NCI-H524 treated with DMSO at 0.1 percent for 48 hours (cell line): Measurements from ENCODE around the gene LAMA3.

Experiments
- DNase-seq: peaks from one replicate; lab custom pipeline; 2025; lab: John Stamatoyannopoulos, UW

Gene LAMA3

DNA sequence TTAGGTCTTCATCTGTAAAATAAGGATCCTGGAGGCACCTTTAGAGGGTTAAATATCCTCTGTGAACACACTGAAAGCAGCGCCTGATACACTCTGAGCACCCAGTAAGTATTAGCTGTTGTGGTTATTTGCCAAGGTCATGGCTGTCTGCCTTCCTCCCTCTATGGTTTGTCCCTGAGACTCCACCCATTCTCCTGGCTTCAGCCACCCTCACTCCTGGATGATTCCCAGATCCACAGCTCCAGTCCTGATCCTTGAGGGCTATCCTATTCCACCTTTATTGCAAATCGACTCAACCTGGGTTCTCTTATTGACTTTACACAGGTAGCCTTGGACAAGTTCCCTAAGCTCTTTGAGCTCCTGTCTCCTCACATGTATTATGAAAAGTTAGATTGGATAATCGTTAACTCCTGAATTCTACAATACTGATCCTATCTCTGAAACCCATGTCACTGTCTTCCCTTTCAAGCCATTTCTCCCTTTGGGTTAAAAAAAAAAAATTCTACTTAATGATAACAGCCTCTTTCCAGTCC, 162.3 kb downstream of the LAMA3 start:
- no peak for DNase-seq

DNA sequence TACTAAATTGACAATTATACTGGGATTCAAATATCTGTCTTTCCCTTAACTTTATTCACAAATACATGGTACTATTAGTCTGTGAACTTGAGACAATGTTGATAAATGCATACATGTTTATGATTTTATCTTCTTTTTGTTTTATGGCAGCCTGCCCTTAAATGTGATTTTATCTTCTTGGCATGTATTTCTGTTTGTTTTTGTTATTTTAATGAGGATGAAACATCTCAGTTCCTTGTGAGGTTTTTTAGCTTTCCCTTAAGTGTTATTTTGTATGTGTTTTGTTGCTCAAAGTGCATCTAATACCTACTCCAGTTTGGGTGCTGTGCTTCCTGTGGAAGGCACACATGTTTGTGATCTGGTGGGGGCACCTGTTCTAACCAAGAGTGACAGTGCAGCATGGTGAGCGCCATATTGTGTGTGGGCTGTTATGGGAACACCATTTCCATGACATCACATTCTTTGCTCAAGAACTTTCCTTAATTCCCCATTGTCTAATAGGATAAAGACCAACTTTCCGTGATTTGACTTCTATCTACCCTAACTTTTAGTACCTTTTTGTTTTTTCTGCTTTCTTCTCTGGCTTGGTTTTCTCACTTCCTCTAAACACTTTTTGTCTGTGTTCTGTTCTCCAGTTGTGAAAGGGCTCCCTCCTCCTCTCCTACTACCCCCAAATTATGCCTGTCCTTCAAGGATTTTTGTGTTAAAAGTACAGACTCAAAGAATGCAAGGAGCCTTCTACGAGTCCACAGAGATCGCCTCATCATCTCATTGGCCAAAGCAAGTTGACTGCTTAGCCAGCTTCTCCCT, 163.2 kb downstream of the LAMA3 start:
- no peak for DNase-seq

DNA sequence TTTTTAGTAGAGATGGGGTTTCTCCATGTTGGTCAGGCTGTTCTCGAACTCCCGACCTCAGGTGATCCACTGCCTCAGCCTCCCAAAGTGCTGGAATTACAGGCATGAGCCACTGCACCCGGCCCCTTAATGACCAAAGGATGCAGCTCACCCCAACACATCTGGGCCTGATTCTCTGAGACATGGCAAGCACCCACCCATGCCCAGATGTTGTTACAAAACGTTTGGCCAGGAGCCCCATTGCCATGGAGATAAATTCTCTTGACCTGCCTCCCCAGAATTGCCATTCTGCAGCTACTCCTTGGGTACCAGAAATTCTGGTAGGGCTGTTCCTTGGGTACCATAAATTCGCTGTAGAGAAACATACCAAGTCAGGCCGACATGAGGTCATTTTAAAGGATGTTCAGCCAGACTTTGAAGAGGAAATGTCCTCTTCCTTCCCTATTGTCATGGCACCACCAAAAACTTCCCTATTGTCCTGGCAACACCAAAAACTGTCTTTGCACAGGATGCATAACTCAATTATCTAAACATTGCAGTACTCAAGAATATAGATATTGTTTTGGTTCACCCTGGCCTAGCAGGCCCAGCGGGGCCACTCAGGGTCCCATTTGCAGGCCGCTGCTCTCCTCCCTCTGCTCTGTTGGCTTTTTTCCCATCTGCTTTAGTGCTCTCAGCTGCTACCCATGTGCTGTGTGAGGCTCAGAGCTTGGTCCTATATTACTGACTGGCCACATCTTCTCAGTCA, 164.4 kb downstream of the LAMA3 start:
- DNase-seq: no peak

DNA sequence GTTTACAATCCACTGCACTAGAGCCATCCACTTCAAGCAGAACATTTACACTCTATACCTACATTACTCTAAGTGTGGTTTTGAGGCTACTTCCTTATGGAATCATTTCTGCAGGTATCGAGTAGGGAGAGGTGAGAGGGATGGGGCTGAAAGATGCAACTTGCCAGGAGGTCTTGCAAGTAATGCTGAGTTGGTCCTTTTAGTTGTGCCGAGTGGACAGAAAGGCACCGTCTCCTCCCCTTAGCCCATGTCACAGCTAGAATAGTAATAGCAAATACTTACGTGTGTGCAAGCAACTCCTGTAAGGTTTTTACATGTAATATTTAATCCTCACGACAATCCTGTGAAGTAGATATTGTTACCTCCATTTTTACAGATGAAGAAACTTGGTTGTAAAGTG, 166.5 kb downstream of the LAMA3 start:
- no peak for DNase-seq

DNA sequence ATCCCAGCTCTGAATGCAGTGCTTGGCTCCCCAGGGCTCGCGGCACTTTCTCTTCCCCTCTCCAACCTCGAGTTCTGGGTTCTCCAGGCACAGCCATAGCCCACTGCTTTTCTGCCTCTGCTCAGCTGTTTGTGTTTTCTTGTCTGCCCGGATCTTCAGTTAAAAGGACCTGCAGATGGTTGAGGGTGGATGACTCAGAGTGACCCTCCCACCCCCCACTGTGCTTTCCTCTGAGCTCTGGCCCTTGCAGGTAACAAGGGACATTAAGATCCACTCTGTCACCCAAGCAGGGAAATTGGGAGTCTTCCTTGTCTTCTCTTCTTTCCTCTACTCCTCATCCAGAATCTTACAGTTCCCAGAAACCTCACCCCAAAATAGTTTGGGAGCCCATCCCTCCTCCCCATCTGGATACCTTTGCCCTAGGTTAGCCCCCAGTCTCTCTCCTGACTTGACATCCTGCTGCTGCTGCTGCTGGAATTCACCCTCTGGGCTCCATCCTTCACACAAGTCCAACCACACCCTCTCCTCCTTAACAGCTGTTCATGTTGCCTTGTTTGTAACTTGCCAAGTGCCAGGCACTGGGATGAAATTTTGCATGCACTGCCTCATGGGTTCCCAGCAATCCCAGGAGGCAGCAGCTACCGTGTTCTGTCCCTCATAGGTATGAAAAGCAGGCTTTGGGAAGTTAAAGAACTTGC, 167.4 kb downstream of the LAMA3 start:
- no peak for DNase-seq

DNA sequence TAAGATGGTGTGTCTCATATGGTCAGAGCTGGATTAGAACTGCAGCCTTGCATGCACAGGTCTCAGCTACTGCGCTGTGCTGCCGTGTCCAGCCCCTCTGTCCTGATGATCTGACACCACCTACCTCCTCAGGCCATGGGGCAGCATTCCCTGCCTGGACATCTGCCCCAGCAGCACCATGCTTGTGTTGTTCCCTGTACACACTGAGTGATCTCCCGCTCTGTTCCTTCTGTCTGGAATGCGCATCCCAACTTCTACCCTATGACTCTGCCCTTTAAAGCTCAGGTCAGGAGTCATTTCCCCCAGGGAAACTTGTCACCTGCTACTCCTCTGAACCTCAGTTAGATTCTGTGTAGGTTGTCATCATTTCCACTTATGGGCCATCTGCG, 167.9 kb downstream of the LAMA3 start:
- DNase-seq: no peak

DNA sequence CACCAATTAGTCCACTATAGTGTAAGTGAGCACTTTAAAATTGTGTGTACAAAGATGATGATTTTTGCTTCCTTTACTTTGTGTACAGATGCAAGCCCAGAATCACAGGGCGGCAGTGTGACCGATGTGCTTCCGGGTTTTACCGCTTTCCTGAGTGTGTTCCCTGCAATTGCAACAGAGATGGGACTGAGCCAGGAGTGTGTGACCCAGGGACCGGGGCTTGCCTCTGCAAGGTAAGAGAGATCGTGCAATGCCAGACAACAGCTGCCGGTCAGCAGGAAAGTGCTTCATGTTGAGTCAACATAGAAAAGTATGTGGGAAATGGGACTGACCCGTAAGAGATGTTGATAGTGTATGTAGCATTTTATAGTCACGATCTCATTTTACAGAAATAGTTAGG, 168.5 kb downstream of the LAMA3 start:
- no peak for DNase-seq

DNA sequence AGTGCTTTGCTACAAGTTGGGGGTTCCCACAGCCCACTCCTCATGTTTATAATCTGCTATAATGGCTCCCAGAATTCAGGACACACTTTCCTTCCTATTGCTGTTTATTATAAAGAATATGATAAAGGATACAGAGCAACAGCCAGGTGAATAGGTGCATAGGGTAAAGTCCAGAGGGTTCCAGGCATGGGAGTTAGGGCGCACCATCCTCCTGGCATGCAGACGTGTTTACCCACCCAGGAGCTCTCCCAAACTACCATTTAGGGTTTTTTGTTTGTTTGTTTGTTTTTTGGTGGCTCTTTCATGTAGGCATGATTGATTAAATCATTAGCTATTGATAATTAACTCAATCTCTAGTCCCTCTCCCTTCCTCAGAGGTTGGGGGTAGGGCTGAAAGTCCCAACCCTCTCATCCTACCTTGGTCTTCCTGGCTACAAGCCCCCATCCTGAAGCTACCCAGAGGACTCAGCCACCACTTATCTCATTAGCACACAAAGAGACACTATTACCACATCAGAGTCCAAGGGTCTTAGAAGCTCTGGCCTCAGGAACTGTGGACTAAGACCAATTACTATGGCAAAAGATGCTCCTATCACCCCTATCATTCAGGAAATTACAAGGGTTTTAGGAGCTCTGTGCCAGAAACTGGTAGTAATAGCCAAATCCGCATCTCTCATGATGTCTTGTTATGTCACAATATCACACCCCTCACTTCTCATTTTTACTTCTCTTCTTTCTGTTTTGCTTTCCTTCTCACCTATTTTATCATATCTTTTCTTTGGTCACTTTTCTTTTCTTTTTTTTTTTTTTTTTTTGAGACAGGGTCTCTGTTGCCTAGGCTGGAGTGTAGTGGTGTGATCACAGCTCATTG, 170.4 kb downstream of the LAMA3 start:
- no peak for DNase-seq

DNA sequence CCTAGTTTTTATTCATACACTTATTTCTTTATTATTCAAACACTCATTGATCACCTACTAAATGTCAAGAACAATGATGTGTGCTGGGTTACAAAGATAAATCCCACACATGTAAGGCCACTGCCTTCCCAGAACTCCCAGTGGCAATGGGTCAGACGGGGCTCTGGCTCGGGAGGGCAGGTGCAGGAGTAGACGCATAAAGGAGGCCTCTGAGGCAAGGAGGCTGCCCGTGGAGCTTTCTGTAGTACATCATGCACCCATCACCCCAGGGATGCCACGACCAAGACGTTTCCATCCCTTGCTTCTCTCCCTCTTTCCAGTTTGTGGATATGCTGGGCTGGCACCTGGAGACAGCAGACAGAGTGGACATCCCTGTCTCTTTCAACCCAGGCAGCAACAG, 172.1 kb downstream of the LAMA3 start:
- DNase-seq: no peak

DNA sequence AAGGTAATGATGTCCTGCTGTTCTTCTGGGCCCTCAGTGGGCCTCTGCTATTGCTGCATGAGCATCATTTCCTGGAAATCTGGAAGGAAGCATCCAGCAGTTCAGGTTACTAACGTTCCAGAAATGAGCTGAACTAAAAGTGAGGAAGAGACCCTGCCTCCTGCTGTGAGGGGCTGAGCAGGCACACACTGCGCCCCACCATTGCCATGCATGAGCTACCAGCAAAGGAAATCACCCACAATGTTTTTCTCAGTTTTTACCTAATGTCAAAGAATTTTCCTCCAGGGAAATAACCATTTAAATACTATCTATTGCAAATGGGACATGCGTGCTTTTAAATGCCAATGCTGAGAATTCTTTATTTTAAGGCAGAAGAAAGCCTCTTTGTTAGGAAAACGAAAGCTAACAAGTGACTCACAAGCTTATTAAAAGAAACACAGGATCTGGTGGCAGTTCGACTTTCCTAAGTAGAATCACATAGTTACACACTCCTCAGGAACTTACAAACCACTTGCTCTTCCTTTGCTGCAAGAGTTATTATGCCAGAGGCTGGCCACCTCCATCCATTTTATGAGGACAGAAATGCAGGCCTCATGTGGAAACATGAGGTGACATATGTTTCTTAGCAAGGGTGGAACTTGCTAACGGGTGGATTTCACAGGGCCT, 172.7 kb downstream of the LAMA3 start:
- DNase-seq: no peak

DNA sequence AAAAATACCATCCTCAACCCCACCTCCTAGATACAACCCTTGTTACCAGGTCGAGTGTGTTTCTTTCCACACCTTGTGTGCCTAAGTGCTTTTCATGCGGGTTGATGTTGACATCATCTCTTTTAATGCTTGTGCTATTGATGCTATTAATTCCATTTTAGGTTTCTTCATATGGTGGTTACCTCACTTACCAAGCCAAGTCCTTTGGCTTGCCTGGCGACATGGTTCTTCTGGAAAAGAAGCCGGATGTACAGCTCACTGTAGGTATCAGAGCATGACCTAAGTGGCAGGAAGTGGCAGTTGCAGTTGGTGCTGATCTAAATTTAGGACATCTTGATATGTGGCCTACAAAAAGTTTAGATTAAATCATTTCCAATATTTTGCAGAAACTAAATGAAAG, 175.4 kb downstream of the LAMA3 start:
- DNase-seq: no peak

DNA sequence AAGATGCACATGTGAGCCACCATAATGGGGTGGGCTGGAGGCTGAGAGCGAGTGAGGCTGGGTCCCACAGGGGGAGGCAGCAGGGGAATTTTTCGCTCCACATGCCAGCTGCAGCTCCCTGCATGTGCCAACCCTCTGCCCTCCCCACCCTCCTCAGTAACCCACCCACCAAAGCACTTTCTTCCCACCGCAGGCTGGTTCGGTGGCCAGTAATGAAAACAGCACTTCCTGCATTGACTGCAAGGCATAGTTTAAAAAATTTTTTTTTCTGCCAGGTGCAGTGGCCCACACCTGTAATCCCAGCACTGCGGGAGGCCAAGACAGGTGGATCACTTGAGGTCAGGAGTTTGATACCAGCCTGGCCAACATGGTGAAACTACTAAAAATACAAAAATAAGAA, 177.8 kb downstream of the LAMA3 start:
- no peak for DNase-seq

DNA sequence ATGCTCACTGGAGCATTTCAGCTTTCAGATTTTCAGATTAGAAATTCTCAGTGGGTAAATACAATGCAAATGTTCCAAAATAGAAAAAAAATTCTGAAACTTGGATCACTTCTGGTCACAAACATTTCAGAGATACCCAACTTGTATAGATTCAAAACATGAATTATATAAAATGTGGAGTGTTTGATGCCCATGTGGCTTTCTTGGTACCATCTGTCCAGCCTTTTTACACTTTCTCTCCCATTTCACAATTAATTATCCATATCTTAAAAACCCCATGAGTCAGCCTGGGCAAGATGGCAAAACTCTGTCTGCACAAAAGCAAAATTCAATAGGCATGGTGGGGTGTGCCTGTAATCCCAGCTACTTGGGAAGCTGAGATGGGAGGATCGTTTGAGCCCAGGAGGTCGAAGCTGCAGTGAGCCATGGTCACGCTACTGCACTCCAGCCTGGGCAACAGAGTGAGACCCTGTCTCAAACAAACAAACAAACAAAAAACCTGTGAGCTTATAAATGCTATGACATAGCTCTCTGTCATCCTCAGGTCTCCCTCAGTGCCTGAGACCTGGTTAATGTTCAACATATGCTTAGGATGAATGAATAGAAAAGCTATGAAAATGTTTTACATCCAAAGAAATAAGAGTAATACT, 179.0 kb downstream of the LAMA3 start:
- DNase-seq: no peak

DNA sequence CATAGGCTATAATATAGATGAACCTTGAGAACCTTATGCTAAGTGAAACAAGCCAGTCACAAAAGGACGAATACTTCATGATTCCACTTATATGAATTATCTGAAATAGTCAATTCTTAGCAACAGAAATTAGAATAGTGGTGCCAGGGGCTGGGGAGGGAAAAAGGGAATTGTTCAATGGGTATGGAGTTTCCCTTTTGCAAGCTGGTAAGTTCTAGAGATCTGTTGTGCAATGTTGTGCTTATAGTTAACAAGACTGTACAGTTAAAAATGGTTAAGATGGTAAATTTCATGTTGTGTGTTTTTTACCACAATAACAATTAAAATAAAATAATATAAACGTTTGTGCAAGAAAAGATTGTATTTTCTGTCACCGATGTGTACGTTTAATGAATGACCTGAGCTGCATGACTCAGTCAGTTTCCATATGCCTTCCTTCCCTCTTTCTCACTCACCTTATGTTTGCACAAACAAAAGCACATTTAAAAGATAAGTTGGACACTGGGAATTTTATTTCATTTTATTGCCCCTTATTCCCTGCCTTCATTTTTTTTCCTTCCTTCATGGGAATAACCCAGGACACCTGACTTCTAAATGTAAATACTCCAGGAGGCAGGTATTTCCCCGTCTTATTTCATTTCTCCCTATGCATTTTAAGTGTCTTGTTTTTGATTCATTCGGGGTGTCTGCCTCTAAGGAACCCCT, 181.6 kb downstream of the LAMA3 start:
- DNase-seq: no peak

DNA sequence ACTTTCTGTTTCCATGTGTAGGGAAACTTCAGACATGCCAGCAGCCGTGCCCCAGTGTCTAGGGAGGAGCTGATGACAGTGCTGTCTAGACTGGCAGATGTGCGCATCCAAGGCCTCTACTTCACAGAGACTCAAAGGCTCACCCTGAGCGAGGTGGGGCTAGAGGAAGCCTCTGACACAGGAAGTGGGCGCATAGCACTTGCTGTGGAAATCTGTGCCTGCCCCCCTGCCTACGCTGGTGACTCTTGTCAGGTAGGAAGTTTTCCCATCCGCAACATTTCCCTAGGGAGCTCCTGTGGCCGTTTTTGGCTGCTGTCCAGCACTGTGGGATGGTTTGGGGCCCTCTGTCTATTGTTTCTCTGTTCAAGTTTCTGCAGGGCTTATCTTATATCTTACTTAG, 182.2 kb downstream of the LAMA3 start:
- no peak for DNase-seq

DNA sequence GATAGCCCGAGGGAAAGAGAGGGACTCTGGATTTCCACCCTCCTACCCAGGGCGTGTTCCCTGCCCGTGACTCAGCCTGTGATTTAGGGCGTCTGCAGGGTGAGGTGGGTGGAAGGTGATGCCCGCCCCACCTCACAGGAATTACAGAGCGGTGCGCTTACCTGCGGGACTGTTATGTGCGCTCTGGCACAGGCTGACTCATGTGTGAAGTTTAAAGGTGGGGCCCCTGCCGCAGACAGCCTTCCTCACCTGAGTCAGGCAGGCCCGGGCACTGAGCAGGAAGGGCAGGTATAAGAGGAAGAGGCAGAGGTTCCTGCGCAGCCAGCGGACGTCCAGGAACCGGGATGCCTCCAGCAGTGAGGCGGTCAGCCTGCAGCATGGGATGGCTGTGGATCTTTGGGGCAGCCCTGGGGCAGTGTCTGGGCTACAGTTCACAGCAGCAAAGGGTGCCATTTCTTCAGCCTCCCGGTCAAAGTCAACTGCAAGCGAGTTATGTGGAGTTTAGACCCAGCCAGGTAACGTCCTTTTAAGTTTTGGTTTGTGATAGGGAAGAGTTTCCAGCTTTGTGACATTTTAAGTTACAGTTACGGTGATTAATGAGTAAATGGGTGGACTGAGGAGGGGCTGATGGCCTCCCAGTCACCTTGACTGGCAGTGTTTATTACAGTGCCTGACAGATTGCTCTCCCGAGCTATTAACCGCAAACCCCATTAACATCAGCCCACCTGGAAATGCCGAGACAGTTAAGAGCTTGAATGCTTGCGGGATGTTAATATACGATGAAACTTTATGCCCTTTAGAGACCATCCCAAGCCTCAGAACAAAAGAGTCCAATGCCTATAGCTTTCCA, 183.7 kb downstream of the LAMA3 start:
- no peak for DNase-seq

DNA sequence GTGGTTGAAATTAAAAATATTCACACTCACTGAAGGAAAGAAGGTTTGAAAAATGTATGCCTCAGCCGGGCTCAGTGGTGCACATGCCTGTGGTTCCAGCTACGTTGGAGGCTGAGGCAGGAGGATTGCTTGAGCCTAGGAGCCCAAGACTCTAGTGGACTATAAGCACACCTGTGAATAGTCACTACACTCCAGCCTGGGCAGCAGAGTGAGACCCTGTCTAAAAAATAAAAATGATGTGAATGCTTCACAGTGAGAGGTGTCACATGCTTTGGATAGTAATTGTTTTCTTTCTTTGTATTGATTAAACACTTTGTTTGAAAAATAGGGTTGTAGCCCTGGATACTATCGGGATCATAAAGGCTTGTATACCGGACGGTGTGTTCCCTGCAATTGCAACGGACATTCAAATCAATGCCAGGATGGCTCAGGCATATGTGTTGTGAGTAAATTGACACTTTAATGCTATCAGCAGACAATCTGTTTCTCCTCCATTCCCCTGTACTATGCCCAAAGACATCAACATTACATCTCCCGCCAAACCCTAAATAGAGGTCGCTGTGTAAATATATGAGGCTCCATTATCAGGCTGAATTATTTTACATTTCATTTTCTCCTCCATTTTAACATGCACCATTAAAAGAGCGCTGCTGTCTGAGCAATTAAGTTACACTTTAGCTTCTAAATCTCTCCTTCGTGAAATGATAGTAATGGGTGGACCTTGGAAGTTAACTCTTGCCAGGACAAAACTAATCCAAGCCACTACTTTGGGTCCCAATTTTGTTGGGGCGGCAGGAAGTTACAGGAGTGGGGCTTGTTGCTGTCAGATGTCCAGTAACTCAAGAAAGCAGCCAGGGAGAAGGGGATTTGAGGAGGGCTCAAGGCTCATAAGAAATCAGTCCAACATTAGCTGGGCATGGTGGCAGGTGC, 187.0 kb downstream of the LAMA3 start:
- no peak for DNase-seq

DNA sequence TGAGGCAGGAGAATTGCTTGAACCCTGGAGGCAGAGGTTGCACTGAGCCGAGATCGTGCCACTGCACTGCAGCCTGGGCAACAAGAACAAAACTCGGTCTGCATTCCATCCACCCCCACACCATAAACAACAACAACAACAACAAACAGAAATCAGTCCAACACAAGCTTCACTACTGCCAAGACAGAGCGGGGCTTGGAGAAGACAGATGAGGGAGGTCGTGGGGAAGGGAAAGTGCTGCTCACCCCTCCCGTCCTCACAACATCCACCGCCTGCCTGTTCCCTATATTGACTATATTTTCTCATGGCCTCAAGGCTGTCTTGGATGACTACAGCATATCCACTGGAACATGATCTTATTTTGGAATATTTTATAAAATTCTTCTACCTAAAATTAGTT, 187.7 kb downstream of the LAMA3 start:
- no peak for DNase-seq
